ENCODE data around the gene SHROOM2. TPM values are rescaled to one million over a fixed set of nuclear protein-coding genes. Genes with fewer than 3 reads are reported as not detected.

Gene SHROOM2
- total and polyA plus RNA-seq, 10 donors = 0.21 to 3.7 (median 1.6) TPM

GRCh38 chrX:9940421-9940820 is 154.2 kb downstream of the SHROOM2 start:
- intact Hi-C loops (cut with DNase I; ENCODE audit: low total_unique reads) = no loop called here
- WGBS, 5 donors = 43 to 80% (median 79%) methylated on average over 7 to 14 of the region's 14 CpGs

GRCh38 chrX:9942086-9942485 is 155.9 kb downstream of the SHROOM2 start:
- TF ChIP-seq POLR2A (IDR thresholded peaks at IDR 0.05) = no peak
- TF ChIP-seq POLR2AphosphoS5 (IDR thresholded peaks at IDR 0.05) = no peak
- TF ChIP-seq, protein P1, sequence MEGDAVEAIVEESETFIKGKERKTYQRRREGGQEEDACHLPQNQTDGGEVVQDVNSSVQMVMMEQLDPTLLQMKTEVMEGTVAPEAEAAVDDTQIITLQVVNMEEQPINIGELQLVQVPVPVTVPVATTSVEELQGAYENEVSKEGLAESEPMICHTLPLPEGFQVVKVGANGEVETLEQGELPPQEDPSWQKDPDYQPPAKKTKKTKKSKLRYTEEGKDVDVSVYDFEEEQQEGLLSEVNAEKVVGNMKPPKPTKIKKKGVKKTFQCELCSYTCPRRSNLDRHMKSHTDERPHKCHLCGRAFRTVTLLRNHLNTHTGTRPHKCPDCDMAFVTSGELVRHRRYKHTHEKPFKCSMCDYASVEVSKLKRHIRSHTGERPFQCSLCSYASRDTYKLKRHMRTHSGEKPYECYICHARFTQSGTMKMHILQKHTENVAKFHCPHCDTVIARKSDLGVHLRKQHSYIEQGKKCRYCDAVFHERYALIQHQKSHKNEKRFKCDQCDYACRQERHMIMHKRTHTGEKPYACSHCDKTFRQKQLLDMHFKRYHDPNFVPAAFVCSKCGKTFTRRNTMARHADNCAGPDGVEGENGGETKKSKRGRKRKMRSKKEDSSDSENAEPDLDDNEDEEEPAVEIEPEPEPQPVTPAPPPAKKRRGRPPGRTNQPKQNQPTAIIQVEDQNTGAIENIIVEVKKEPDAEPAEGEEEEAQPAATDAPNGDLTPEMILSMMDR (IDR thresholded peaks at IDR 0.05 in 8 of 11, conservative IDR thresholded peaks at IDR 0.05 in 3 of 11) = no peak
- Histone ChIP-seq H3K4me1 (peaks cover 0 to 16% (median 0%) of the 10 kb centered on the region in 6 donors), H3K36me3 (no peaks in the 10 kb centered on the region), H3K9me3 (no peaks in the 10 kb centered on the region), H3K4me3 (no peak overlapping the region), H3K27ac (no peak overlapping the region), H3K27me3 (replicated peaks in 1 of 7) (peaks cover 0 to 6% (median 0%) of the 10 kb centered on the region in 7 donors)
- WGBS, 5 donors = 15 to 59% (median 25%) methylated on average over 5 to 6 of the region's 6 CpGs
- intact Hi-C loops (cut with DNase I; ENCODE audit: low total_unique reads) = no loop called here
- no peak for DNase-seq

More at GRCh38 chrX:9940421-9940820, 154.2 kb downstream of the SHROOM2 start:
- Histone ChIP-seq H3K27me3 (replicated peaks in 1 of 7) (peaks cover 0 to 6% (median 0%) of the 10 kb centered on the region in 7 donors), H3K4me3 (no peak overlapping the region), H3K9me3 (no peaks in the 10 kb centered on the region), H3K36me3 (no peaks in the 10 kb centered on the region), H3K27ac (no peak overlapping the region), H3K4me1 (peaks cover 0 to 16% (median 0%) of the 10 kb centered on the region in 6 donors)
- DNase-seq = no peak
- TF ChIP-seq POLR2AphosphoS5 (IDR thresholded peaks at IDR 0.05) (no peak), POLR2A (IDR thresholded peaks at IDR 0.05) (no peak)
- TF ChIP-seq, protein P1 (IDR thresholded peaks at IDR 0.05 in 8 of 11, conservative IDR thresholded peaks at IDR 0.05 in 3 of 11) = no peak

GRCh38 chrX:9943420-9943819 is 157.2 kb downstream of the SHROOM2 start:
- TF ChIP-seq POLR2AphosphoS5 (IDR thresholded peaks at IDR 0.05) (no peak), POLR2A (IDR thresholded peaks at IDR 0.05) (no peak)
- TF ChIP-seq, protein P1 (IDR thresholded peaks at IDR 0.05 in 8 of 11, conservative IDR thresholded peaks at IDR 0.05 in 3 of 11) = no peak
- 65 to 86% (median 80%) methylated on average over 5 of the region's 5 CpGs for WGBS, 5 donors
- Histone ChIP-seq H3K27me3 (replicated peaks in 1 of 7) (peaks cover 0 to 8% (median 0%) of the 10 kb centered on the region in 7 donors), H3K36me3 (no peaks in the 10 kb centered on the region), H3K27ac (no peak overlapping the region), H3K4me3 (no peak overlapping the region), H3K4me1 (peaks cover 0 to 16% (median 0%) of the 10 kb centered on the region in 6 donors), H3K9me3 (no peaks in the 10 kb centered on the region)
- no peak for DNase-seq
- intact Hi-C loops (cut with DNase I; ENCODE audit: low total_unique reads) = no loop called here

GRCh38 chrX:9947131-9947794 is 161.0 kb downstream of the SHROOM2 start:
- no peak for DNase-seq
- no peaks in the 10 kb centered on the region for H3K36me3 ChIP-seq
- H3K27me3 ChIP-seq (replicated peaks in 1 of 7) = peaks cover 0 to 5% (median 0%) of the 10 kb centered on the region in 7 donors
- H3K27ac ChIP-seq = no peak overlapping the region
- H3K9me3 ChIP-seq = peaks cover 0 to 3% (median 0%) of the 10 kb centered on the region in 8 donors
- intact Hi-C loops (cut with DNase I; ENCODE audit: low total_unique reads) = no loop called here
- H3K4me3 ChIP-seq = no peak overlapping the region
- TF ChIP-seq POLR2A (IDR thresholded peaks at IDR 0.05) (no peak), POLR2AphosphoS5 (IDR thresholded peaks at IDR 0.05) (no peak)
- TF ChIP-seq, protein P1 (IDR thresholded peaks at IDR 0.05 in 8 of 11, conservative IDR thresholded peaks at IDR 0.05 in 3 of 11) = no peak
- H3K4me1 ChIP-seq = peaks cover 0 to 4% (median 0%) of the 10 kb centered on the region in 6 donors
- WGBS, 5 donors = 53 to 73% (median 65%) methylated on average over 10 of the region's 10 CpGs
